ENCODE measurements around the gene PRKCSH. TPM values are rescaled to one million over a fixed set of nuclear protein-coding genes. Genes with fewer than 3 reads are reported as not detected.

PRKCSH gene
- total RNA-seq, 1 donor from 2014 or later = 285 TPM

DNA sequence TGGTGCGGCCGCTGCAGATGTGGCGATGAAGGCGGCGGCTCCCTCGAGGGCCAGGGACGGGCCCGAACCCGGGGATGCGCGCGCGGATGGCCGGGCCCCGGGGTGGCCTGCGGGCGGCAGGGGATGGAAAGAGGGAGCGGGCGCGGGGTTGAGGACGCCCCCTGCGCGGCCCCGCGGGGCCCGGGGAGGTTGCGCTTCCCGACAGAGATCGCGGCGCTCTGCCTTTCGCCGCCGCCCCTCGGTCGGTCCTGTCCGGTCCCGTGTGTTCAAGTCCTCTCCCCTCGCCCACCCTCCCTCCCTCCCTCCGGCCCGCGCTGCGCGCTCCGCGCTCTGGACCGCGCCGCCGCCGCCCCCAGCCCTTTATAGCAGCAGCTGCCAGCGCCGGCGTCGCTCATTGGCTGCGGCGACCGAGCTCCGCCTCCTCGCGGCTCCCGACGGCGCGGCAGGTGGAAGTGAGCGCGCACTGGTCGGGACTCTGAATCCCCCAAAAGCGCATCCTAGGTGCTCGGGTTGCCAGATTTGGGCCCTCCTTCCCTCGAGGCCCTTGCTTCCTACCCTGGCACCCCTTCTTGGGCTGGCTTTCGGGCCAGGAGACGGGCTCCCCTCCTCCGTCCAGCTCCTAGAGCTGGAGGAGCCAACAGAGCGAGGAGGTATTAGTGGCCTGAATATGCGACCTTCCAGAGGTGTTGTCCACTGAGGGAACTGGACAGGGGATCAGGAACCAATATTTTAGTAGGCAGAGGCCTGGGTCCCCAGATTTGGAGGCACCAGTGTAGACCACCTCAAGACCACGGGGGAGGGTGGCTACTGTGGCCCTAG, 45.5 kb downstream of the PRKCSH start, which contains the start of gene ELAVL3:
ELAVL3 (minus strand) TSS at position 332 of the 819 bp plus-strand sequence. CDS start 438 bp downstream, outside the sequence.
- H3K27ac ChIP-seq = no peak within 1 kb of the TSS
- no peaks in the 10 kb centered on the region for H3K9me3 ChIP-seq
- H3K4me3 ChIP-seq = peak within 1 kb of the TSS; percentile 49
- TF ChIP-seq, protein P1, sequence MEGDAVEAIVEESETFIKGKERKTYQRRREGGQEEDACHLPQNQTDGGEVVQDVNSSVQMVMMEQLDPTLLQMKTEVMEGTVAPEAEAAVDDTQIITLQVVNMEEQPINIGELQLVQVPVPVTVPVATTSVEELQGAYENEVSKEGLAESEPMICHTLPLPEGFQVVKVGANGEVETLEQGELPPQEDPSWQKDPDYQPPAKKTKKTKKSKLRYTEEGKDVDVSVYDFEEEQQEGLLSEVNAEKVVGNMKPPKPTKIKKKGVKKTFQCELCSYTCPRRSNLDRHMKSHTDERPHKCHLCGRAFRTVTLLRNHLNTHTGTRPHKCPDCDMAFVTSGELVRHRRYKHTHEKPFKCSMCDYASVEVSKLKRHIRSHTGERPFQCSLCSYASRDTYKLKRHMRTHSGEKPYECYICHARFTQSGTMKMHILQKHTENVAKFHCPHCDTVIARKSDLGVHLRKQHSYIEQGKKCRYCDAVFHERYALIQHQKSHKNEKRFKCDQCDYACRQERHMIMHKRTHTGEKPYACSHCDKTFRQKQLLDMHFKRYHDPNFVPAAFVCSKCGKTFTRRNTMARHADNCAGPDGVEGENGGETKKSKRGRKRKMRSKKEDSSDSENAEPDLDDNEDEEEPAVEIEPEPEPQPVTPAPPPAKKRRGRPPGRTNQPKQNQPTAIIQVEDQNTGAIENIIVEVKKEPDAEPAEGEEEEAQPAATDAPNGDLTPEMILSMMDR (IDR thresholded peaks at IDR 0.05) = no peak
- DNase-seq = no peak
- H3K4me1 ChIP-seq = peaks cover 42% of the 10 kb centered on the region
- peaks cover 47% of the 10 kb centered on the region for H3K27me3 ChIP-seq (ENCODE audit: low read depth)
- no peak for ATAC-seq
- H3K36me3 ChIP-seq = peaks cover 6% of the 10 kb centered on the region
- intact Hi-C loops (cut with DNase I) = no loop called here

DNA sequence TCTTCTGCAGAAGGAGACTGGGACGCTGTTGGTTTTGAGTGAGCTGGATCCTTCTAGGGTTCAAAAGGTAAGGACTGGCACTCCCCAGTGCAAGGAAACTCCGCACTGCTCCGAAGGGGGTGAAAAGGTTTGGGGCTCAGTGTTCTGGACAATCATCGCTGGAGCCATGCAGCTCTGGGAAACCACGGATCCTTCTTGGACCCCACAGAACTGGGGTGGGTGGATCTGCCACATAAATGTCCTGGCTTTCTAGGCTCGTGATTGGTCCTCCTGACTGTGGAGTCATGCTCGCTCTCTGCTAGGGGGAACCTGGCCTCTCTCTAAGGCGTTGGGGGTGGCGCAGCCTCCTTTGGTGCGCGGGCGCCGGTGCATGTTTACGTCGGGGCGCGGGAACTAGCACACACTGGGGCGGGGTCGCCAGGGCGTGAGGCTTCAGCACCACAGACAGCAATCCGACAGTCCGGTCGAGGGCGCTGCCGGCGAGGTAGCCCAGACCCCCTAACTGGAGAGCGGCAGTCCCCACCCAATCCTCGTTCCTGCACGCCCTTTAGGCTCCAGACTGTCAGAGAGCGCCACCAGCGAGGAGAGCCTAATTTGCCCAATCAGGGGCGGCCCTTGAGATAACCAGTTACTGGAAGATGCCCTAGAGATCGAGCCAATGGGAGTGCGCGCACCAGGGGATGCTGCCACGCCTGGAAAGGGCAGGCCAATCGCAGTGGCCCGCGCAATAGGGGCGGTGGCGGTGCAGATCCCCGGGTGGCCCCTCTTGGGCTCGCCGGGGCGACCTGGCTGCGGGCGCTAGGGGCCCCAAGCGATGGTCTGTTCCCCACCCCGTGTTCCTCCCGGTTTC, 46.3 kb downstream of the PRKCSH start:
- peaks cover 42% of the 10 kb centered on the region for H3K4me1 ChIP-seq
- DNase-seq (peak; percentile 67), ATAC-seq (peak; percentile 69 to 73)
- peaks cover 47% of the 10 kb centered on the region for H3K27me3 ChIP-seq (ENCODE audit: low read depth)
- intact Hi-C loops (cut with DNase I) = no loop called here
- peaks cover 6% of the 10 kb centered on the region for H3K36me3 ChIP-seq
- no peaks in the 10 kb centered on the region for H3K9me3 ChIP-seq
- peak overlapping the region; percentile 49 for H3K4me3 ChIP-seq
- TF ChIP-seq, protein P1 (IDR thresholded peaks at IDR 0.05) = no peak
- no peak overlapping the region for H3K27ac ChIP-seq

DNA sequence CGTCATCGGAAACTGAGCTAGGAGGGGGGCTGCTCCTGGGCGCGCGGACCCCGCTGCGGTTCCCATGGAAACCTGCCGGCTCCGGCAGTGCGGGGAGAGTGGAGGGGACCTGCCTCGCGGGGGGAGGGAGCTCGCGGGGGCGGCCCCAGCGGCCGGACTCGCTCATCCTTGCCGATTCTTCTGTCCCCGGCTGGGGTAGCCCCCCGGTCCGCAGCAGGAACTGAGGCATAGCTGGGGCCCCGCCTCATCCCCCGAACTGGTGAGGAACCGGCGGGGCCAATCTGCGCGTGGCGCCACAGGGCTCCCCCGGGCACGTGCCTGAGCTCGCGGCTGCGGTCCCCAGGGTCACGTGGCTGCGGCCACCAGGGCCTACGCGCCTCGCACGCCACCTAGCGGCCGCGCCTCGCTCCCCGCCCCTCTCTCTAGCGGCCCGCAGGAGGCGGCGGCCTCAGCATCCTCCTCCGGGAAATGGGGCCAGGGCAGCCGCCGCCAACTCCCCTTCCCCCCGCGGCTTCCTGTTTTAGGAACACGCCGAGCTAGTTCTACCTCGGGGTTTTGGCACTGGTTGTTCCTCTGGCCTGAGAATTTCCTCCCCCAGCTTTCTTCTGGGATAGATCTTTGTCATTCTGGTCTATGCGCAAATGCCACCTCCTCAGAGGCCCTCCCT, 47.1 kb downstream of the PRKCSH start:
- H3K27ac ChIP-seq = no peak overlapping the region
- DNase-seq = peak; percentile 92
- no peaks in the 10 kb centered on the region for H3K9me3 ChIP-seq
- peak overlapping the region; percentile 49 for H3K4me3 ChIP-seq
- peaks cover 13% of the 10 kb centered on the region for H3K36me3 ChIP-seq
- peaks cover 47% of the 10 kb centered on the region for H3K27me3 ChIP-seq (ENCODE audit: low read depth)
- intact Hi-C loops (cut with DNase I) = no loop called here
- peak; percentile 93 for ATAC-seq
- TF ChIP-seq, protein P1 (IDR thresholded peaks at IDR 0.05) = peak; percentile 96
- peaks cover 42% of the 10 kb centered on the region for H3K4me1 ChIP-seq

DNA sequence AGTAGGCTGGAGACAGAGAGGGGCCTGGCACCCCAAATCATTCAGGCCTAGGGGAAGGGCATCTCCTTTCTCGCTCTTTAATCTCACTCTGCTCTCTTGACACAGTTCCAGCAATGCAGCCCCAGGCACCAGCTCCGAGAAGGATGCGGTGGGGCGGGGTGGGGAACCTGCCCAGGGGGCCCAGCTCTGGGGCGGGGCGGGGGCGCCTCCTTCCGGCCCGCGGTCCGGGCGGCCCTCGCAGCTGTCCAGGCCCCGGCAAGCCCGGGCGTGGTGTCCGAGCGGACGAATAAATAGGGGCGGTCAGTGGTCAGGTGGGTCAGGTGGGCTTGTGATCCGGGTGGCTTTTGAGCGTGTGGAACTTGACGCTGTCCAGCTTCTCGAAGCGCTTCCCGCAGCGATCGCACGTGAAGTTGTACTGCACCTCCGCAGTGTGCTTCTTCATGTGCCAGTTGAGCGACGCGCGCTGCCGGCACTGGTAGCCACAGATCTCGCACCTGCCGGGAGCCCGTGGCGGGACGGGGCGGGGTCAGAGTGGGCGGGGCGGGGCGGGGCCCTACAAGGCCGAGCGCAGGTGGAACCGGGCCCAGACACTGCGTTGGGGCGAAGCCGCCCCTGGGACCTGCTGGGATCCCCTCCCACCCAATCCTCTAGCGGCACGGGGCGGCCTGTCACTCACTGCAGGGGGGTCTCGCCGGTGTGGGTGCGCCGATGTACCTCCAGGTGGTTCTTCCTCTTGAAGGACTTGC, 48.1 kb downstream of the PRKCSH start:
- peaks cover 15% of the 10 kb centered on the region for H3K36me3 ChIP-seq
- H3K27ac ChIP-seq = no peak overlapping the region
- peak overlapping the region; percentile 49 for H3K4me3 ChIP-seq
- no peaks in the 10 kb centered on the region for H3K9me3 ChIP-seq
- no peak for ATAC-seq
- H3K27me3 ChIP-seq (ENCODE audit: low read depth) = peaks cover 47% of the 10 kb centered on the region
- TF ChIP-seq, protein P1 (IDR thresholded peaks at IDR 0.05) = no peak
- peaks cover 42% of the 10 kb centered on the region for H3K4me1 ChIP-seq
- DNase-seq = no peak
- intact Hi-C loops (cut with DNase I) = no loop called here
